Measurements from ENCODE around the gene CD22. TPM values are rescaled to one million over a fixed set of nuclear protein-coding genes. Genes with fewer than 3 reads are reported as not detected.

Gene CD22
- total RNA-seq, 1 experiment from 2014 or later, result not detected

DNA sequence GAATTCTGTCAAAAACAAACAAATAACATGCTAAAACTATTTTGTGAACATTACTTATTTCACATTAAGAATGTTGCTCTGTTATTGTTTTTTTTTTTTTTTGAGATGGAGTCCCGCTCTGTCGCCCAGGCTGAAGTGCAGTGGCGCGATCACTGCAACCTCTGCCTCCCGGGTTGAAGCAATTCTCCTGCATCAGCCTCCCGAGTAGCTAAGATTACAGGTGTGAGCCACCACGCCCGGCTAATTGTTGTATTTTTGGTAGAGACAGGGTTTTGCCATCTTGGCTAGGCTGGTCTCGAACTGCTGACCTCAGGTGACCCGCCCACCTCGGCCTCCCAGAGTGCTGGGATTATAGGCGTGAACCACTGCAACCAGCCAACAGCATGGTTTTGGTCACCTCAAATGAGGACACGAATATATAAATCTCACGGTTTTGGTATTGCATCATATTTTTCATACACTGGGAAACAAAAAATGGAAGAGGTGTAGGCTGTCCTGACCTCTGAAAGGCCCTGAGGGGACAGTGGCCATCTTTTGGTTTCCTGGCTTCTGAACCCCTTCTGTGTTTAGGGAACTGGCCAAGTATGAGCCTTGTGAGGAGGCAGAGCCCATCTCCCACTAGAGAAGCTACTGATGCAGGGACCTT lies 67.4 kb downstream of the CD22 start:
- no peak for DNase-seq (ENCODE audit: low spot score)
- H3K27me3 ChIP-seq (replicated peaks; ENCODE audit: insufficient read depth, low read depth, low read length, poor library complexity), result no peaks in the 10 kb centered on the region
- intact Hi-C loops (cut with micrococcal nuclease; ENCODE audit: unreplicated experiment), result no loop called here
- CTCF ChIA-PET, result no interaction called here
- TF ChIP-seq, protein P1, sequence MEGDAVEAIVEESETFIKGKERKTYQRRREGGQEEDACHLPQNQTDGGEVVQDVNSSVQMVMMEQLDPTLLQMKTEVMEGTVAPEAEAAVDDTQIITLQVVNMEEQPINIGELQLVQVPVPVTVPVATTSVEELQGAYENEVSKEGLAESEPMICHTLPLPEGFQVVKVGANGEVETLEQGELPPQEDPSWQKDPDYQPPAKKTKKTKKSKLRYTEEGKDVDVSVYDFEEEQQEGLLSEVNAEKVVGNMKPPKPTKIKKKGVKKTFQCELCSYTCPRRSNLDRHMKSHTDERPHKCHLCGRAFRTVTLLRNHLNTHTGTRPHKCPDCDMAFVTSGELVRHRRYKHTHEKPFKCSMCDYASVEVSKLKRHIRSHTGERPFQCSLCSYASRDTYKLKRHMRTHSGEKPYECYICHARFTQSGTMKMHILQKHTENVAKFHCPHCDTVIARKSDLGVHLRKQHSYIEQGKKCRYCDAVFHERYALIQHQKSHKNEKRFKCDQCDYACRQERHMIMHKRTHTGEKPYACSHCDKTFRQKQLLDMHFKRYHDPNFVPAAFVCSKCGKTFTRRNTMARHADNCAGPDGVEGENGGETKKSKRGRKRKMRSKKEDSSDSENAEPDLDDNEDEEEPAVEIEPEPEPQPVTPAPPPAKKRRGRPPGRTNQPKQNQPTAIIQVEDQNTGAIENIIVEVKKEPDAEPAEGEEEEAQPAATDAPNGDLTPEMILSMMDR (conservative IDR thresholded peaks at IDR 0.05; ENCODE audit: low read depth, low read length), result no peak
- TF ChIP-seq EZH2 (IDR thresholded peaks at IDR 0.05; ENCODE audit: borderline replicate concordance, low read depth, low read length, poor library complexity, severe bottlenecking), result no peak
- H3K27ac ChIP-seq (ENCODE audit: low read depth, low read length, poor library complexity, severe bottlenecking), result no peak overlapping the region
- H3K4me1 ChIP-seq (ENCODE audit: insufficient read depth, low read length, poor library complexity, severe bottlenecking), result no peaks in the 10 kb centered on the region
- no peaks in the 10 kb centered on the region for H3K9me3 ChIP-seq (ENCODE audit: low read depth, low read length, poor library complexity, severe bottlenecking)
- POLR2A ChIA-PET (ENCODE audit: low non-redundant PET), result interaction anchor here (0.5 kb wide), 1 partner anchor 128 kb away, joined by 3 read pairs; no protein-coding TSS in a partner anchor
- no peak overlapping the region for H3K4me3 ChIP-seq (ENCODE audit: low read depth, low read length, poor library complexity, severe bottlenecking)
- BruUV-seq (replicated peaks), result no TSS peak
- no peaks in the 10 kb centered on the region for H3K36me3 ChIP-seq (ENCODE audit: insufficient read depth, low read length, poor library complexity, severe bottlenecking)

Small RNA genes lying within 50 kb of the gene (microRNA-seq; reads per million reads assigned to microRNA genes)
- gene MIR5196, result not detected

Other genes starting within 250 kb of the CD22 start
- gene FXYD3, start 213.4 kb upstream of the CD22 start, total RNA-seq (2021), result not detected in 2 replicates
- gene LGI4, start 194.1 kb upstream of the CD22 start, total RNA-seq (2021), result not detected in 2 replicates
- 0.98 TPM in 1 of 2 replicates, not detected in the other for gene FXYD1, start 190.4 kb upstream of the CD22 start, total RNA-seq (2021)
- gene FXYD7, start 185.9 kb upstream of the CD22 start, total RNA-seq (2021), result 0.56 and 0.85 TPM in 2 replicates
- gene FXYD5, start 174.5 kb upstream of the CD22 start, total RNA-seq (2021), result 12.7 and 13.6 TPM in 2 replicates
- gene FAM187B, start 100.4 kb upstream of the CD22 start, total RNA-seq (2021), result not detected in 2 replicates
- gene LSR, start 80.2 kb upstream of the CD22 start, total RNA-seq (2021), result 1.9 and 2.9 TPM in 2 replicates
- 82.0 and 90.8 TPM in 2 replicates for gene USF2, start 60.2 kb upstream of the CD22 start, total RNA-seq (2021)
- 0.28 and 0.37 TPM in 2 replicates for gene HAMP, start 46.7 kb upstream of the CD22 start, total RNA-seq (2021)
- gene MAG, start 37.0 kb upstream of the CD22 start, total RNA-seq (2021), result not detected in 2 replicates
- not detected in 2 replicates for gene FFAR1, start 18.7 kb downstream of the CD22 start, total RNA-seq (2021)
- gene FFAR3, start 29.3 kb downstream of the CD22 start, total RNA-seq (2021), result 0.15 TPM in 1 of 2 replicates, not detected in the other
- gene GPR42, start 41.9 kb downstream of the CD22 start, total RNA-seq (2021), result not detected in 2 replicates
- not detected in 2 replicates for gene FFAR2, start 119.1 kb downstream of the CD22 start, total RNA-seq (2021)
- not detected in 2 replicates for gene KRTDAP, start 161.3 kb downstream of the CD22 start, total RNA-seq (2021)
- not detected in 2 replicates for gene DMKN, start 184.5 kb downstream of the CD22 start, total RNA-seq (2021)
- gene SBSN, start 199.1 kb downstream of the CD22 start, total RNA-seq (2021), result not detected in 2 replicates
- not detected in 2 replicates for gene GAPDHS, start 204.3 kb downstream of the CD22 start, total RNA-seq (2021)
- 105 and 115 TPM in 2 replicates for gene TMEM147, start 216.4 kb downstream of the CD22 start, total RNA-seq (2021)
- not detected in 2 replicates for gene ATP4A, start 234.5 kb downstream of the CD22 start, total RNA-seq (2021)